ENCODE measurements around the gene TMEM158.

TMEM158 gene

GRCh38 chr3:45210308-45211041 is 15.6 kb downstream of the TMEM158 start:
- TF ChIP-seq MAX (IDR thresholded peaks at IDR 0.05) (peak; percentile 56), RAD21 (IDR thresholded peaks at IDR 0.05; ENCODE audit: low read depth) (peak; percentile 96), ZBTB7A (IDR thresholded peaks at IDR 0.05; ENCODE audit: low read depth) (no peak)

GRCh38 chr3:45209526-45209925 is 16.6 kb downstream of the TMEM158 start:
- TF ChIP-seq FOXM1 (IDR thresholded peaks at IDR 0.05; ENCODE audit: borderline replicate concordance, low read depth) (no peak), EGR1 (IDR thresholded peaks at IDR 0.05) (no peak), TEAD4 (IDR thresholded peaks at IDR 0.05) (no peak), USF1 (IDR thresholded peaks at IDR 0.05) (no peak), EP300 (IDR thresholded peaks at IDR 0.05; ENCODE audit: borderline replicate concordance) (no peak), REST (IDR thresholded peaks at IDR 0.05; ENCODE audit: low read depth) (no peak), CEBPB (IDR thresholded peaks at IDR 0.05) (no peak), YY1 (IDR thresholded peaks at IDR 0.05; ENCODE audit: low read depth) (no peak), TCF12 (IDR thresholded peaks at IDR 0.05; ENCODE audit: low read depth) (no peak)

GRCh38 chr3:45208586-45208985 is 17.5 kb downstream of the TMEM158 start:
- no peak for TF ChIP-seq CEBPB (IDR thresholded peaks at IDR 0.05)
- TF ChIP-seq CREB1 (IDR thresholded peaks at IDR 0.05; ENCODE audit: low read depth), result no peak
- no peak for TF ChIP-seq TCF12 (IDR thresholded peaks at IDR 0.05; ENCODE audit: low read depth)
- TF ChIP-seq REST (IDR thresholded peaks at IDR 0.05; ENCODE audit: low read depth), result no peak
- no peak for TF ChIP-seq TAF1 (IDR thresholded peaks at IDR 0.05; ENCODE audit: low read depth)
- no peak for TF ChIP-seq TEAD4 (IDR thresholded peaks at IDR 0.05)
- TF ChIP-seq NFIC (IDR thresholded peaks at IDR 0.05), result no peak
- no peak for TF ChIP-seq ZBTB7A (IDR thresholded peaks at IDR 0.05; ENCODE audit: low read depth)
- no peak for TF ChIP-seq RAD21 (IDR thresholded peaks at IDR 0.05; ENCODE audit: low read depth)
- TF ChIP-seq FOXM1 (IDR thresholded peaks at IDR 0.05; ENCODE audit: borderline replicate concordance, low read depth), result no peak
- no peak for TF ChIP-seq MAX (IDR thresholded peaks at IDR 0.05)
- TF ChIP-seq EP300 (IDR thresholded peaks at IDR 0.05; ENCODE audit: borderline replicate concordance), result no peak
- TF ChIP-seq USF1 (IDR thresholded peaks at IDR 0.05), result no peak

- TF ChIP-seq USF1 (IDR thresholded peaks at IDR 0.05) (no peak), CEBPB (IDR thresholded peaks at IDR 0.05) (no peak), REST (IDR thresholded peaks at IDR 0.05; ENCODE audit: low read depth) (no peak), TEAD4 (IDR thresholded peaks at IDR 0.05) (no peak), YY1 (IDR thresholded peaks at IDR 0.05; ENCODE audit: low read depth) (no peak), CREB1 (IDR thresholded peaks at IDR 0.05; ENCODE audit: low read depth) (no peak), NFIC (IDR thresholded peaks at IDR 0.05) (no peak), EP300 (IDR thresholded peaks at IDR 0.05; ENCODE audit: borderline replicate concordance) (no peak), RAD21 (IDR thresholded peaks at IDR 0.05; ENCODE audit: low read depth) (no peak), TCF12 (IDR thresholded peaks at IDR 0.05; ENCODE audit: low read depth) (no peak), TAF1 (IDR thresholded peaks at IDR 0.05; ENCODE audit: low read depth) (no peak), ZBTB7A (IDR thresholded peaks at IDR 0.05; ENCODE audit: low read depth) (no peak), EGR1 (IDR thresholded peaks at IDR 0.05) (no peak)
Measured at GRCh38 chr3:45207446-45207845, 18.6 kb downstream of the TMEM158 start.
